Embryonic facial prominence (tissue), 1 donor: ENCODE data around the gene PDE7B.

Experiments
- DNase-seq: peaks from one replicate; pipeline ENCODE4 v3.0.0-alpha.2; 2016; ENCODE audit errors: extremely low spot score

The PDE7B gene

DNA sequence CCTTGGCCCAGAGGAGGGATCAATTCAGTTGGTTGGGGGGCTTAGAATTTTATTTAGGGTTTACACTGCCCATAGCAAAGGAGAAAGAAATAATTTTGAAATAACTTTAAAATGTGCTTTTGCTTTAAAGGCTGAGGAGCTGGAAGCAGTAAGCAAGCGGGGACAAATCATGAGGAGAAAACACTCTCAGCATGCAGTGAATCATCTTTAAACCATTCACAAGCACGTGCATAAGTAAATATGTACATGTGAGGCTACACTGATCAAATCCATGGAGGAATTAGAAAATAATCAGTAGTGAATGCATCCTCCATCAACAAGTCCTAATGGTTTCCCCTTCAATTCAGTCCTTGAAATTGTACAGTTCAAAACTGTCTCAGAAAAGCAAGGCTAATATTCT is 217.6 kb downstream of the PDE7B start:
- no peak for DNase-seq

- DNase-seq = no peak
These were observed 219.3 kb downstream of the PDE7B start for GRCh38 chr6:136070815-136071214.

GRCh38 chr6:136072691-136073090 is 221.2 kb downstream of the PDE7B start:
- no peak for DNase-seq

DNA sequence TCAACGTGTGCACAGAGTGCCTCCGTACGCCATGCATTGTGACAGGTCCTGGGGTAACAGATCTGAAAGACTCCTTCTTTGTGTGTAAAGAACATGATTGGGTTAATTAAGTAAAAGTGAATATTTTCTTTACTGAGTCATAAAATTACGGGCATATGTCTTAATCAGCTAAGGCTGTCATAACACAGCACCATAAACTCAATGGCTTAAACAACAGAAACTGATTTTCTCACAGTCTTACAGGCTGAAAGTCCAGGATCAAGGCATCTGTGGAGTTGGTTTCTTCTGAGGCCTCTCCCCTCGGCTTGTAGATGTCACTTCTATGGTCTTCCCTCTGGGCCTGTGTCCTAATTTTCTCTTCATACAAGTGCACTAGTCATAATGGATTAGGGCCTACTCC is 221.7 kb downstream of the PDE7B start:
- DNase-seq = no peak

- no peak for DNase-seq
These were observed 225.0 kb downstream of the PDE7B start for GRCh38 chr6:136076496-136076895.

GRCh38 chr6:136077834-136078576 is 226.5 kb downstream of the PDE7B start:
- DNase-seq = no peak

DNA sequence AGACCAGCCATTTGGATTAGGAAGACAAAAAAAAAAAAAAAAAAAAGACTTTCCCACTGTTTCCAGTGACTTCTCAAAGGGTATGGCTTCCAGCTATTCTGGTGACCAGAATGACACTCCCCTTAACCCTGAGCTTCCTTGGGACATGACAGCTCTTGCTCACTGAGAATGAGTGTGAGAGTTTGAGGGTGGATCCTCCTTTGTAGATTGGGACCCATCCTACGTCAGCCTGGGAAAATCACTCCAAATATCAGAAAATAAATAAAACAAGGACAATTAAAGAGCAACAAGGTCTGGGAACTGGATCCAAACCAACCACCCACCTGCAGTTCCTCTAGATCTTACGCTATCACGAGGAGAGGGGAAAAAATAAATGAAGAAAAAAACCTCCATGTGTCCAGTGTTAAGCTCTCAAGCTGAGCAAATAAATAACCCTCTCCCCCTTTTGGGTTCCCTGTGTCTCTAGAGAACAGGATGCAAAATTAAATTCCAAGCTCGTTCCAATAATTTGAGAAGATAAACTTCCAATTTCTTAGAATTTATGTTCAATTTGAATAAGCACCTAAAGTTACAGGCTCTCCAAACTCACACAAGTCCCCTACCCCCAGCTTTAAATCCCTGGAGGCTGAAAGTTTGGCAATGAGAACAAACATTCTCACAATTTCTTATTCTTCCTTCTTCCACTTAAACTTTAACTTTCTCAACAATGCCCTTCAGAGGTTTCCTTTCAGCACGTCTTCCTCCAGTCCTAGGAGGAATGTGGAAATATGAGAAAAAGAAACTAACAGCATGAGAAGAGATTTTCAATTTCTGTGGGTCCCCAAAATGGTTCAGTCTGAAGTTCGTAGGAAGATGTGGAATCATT is 228.4 kb downstream of the PDE7B start:
- no peak for DNase-seq

DNA sequence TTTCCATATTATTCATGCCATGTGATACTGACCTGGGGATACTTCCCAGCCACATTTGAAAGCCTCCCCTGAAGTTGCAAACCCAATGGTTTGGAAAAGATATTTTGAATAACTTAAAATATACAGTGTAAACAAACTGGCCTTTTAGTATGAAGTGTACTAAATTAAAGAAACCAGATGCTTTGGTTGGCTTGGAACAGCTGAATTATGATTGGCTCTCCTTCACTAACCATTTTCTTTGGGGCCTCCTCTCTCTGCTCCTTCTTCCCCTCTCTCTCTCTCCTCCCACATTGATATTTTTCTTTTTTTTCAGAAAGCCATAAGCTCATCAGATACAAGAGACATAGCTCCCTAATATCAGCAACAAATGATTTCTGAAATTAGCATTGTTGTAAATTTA is 232.0 kb downstream of the PDE7B start:
- no peak for DNase-seq

DNA sequence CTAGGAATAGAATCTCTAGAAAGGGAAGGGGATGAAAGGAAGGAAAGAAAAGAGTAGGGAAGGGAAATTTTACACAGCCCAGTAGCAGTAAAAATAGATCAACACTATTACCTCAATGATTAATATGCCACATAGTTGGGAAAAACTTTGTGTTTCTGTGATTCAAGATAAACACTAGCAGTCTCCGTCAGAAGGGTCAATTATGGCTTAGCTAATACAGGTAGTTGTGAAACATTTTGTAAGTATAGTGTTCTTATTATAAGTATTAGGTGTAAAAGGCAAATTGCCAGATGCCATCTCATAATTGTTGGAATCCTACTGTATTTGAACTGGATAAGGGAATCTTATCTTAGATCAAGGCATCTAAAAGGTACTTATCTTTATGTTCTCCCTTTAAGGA is 232.9 kb downstream of the PDE7B start:
- no peak for DNase-seq

DNA sequence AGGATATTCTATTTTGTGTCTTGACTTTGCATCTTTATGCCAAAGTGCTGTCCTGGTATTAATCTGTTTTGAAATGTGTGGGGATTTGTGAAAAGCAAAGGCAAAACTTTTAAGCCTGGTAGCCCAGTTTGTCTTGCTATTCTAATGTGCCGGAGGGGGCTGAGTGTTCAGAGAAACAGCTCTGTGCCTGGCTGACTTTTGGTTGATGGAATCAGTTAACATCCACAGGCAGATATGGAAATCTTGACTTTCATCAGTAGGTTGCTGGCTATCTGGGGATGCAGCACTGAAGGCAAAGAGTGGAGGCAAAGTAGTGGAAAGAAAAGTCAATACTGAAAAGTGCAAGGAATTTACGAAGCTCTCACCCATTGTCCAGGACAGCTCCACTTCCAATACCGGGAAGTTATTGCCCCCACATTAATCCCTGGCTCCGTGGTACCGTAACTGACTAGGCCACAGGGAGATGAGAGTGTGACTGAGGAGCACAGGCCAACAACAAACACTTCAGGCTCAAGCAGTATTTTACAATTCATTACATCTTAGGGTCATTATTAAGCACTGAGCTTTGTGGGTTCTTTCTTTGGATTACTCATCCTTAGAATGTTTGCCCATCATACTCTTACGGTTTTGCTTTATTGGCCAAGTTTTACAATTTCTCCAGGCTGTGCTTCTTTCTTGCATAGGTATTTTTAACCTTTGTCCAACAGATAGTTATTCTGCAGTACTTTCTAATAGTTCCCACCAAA is 234.0 kb downstream of the PDE7B start:
- DNase-seq = no peak

GRCh38 chr6:136086686-136087085 is 235.2 kb downstream of the PDE7B start:
- DNase-seq = no peak

- no peak for DNase-seq
These were observed 236.5 kb downstream of the PDE7B start for GRCh38 chr6:136087986-136088385.

DNA sequence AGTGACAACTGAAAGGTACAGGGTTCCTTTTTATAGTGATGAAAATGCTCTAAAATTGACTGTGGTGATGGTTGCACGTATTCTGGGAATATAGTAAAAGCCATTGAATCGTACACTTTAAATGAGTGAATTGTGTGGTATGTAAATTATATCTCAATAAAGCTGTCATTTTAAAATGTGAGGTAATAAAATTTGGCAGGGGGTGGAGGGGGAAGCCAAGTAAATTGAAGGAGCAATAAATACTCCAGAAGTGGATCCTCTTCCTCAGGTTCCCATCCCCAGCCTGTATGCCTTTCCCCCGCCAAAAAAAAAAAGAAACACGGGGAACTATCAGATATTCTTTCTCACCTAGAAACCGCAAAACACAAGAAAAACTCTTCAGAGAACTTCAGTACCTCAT is 237.2 kb downstream of the PDE7B start:
- no peak for DNase-seq

DNA sequence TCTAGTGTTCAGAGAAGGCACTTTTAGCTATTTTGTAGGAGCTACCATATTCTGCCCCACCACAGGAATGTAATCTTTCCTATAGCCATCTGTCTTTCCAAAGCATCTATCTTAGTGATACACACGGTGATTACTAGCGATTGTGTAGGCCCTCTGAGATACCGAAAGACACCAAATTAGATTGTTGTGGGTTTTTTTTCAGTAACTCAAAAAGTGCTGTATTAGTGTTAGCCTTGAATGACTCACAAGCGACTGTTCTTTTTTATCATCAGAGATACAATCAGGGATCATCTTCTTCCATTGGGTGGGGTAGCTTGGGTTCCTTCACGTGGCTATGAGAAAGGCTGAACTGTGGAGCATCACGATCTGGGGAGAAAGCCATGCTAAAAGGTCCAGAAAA is 238.4 kb downstream of the PDE7B start:
- DNase-seq = no peak

DNA sequence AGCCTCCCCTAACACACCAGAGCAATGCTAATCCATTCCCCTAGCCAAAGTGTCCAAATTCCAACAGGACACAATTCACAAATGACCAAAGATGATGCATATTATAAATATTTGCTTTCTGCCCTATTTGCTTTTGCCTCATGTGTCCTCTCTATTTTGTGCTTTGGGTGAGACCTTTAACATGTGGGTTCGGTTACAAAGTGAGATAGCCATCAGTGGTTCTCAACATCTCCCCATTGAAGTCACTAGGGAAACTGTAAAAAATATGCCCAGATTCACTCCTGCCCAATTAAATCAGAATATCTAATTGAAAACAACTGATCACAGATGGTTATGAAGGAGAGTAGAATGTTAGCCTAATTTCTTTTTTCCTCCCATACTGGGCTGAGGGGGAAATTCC is 239.4 kb downstream of the PDE7B start:
- no peak for DNase-seq

DNA sequence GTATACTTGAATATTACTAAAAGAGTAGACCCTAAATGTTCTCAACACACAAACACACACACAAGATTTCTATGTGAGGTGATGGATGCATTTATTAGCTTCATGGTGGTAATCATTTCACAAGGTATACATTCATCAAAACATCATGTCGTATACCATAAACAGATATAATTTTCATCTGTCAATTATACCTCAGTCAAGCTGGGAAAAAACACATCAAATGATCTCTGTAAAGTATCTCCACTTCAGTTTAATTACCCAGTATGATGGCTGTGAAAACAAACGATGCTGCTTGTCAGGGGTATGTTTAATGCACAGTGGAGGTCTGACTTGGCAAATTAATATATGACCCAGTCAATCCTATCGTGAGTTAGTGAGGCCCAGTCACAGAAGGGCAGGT is 241.4 kb downstream of the PDE7B start:
- no peak for DNase-seq

DNA sequence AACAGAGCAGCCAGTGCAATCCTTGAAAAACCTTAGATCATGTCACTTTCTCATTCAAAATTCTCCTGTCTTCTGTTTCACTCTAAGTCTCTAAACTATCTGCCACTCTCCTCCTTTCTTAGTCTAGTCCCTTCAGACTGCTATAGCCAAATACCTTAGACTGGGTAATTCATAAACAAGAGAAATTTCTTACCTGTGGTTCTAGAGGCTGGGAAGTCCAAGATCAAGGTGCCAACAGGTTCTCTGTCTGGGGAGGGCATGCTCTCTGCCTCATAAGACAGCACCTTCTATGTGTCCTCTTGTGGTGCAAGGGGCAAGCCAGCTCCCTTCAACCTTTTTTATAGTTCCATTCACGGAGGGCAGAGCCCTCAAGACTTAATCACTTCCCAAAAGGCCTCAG is 242.3 kb downstream of the PDE7B start:
- DNase-seq = no peak

DNA sequence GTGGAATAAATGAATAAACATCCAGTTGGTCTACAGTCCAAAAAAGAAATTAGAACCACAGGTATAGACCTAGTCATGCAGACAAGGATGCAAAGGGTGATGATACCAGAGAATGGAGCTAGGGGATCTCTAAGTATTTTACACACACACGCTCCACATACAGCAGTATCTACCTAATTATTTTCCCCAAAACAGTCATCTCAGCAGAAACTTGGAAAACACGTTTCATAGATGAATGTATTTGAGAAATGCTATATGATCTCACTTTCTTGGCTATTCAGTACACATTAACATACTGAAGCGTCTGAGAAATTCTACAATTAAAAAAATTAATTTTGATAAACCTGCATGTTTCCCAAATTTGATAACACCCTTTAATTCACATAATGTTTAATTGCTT is 243.3 kb downstream of the PDE7B start:
- no peak for DNase-seq

DNA sequence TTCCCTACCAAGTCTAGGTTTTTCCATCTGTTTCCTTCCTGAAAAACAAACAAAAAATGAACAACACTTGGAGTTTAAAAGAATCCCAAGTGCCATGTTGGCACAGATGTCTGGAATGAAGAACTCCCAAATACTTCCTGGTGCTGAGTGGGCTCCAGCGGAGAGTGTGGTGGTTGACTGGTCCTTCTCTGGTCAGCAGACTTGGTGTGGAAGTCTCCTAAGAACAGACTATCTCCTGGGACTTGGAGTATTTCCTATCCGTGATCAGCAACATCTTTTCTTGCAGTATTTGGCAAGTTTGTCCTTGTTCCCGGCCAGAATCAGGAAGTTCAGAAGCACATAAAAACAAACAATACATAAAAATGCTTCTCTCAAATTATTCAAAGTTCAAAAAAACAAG is 244.5 kb downstream of the PDE7B start:
- no peak for DNase-seq

DNA sequence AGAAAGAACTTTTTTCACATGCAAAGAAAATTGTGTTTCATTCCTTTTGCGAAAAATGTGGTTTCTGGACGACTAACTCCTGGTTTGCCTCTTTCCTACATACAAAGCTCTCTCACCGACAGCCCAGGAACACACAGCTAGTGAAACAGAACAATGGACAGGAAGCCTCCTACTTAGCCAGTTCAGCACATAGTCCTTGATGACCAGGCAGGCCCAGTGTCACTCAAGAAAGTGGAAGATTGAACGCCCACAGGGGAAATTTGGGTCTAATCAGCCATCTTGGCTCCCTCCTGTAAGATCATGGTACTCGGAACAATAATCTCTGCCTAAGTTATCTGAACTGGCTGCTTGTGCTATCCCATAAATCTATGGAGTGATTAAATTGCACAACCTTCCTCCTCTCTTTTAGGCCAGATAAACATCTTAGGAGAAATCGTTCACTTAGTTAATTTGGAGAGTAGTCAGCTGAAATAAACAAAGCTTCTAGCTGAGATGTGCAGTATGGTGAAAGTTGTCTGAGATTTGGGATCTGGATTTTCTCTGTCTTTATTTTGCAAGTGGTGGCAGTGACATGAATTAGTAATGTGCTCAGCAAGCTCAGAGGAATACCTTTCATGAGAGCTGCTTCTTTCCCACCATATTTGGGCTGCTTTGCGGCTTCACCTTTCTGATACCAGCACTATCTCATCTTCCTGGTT is 251.6 kb downstream of the PDE7B start:
- no peak for DNase-seq

DNA sequence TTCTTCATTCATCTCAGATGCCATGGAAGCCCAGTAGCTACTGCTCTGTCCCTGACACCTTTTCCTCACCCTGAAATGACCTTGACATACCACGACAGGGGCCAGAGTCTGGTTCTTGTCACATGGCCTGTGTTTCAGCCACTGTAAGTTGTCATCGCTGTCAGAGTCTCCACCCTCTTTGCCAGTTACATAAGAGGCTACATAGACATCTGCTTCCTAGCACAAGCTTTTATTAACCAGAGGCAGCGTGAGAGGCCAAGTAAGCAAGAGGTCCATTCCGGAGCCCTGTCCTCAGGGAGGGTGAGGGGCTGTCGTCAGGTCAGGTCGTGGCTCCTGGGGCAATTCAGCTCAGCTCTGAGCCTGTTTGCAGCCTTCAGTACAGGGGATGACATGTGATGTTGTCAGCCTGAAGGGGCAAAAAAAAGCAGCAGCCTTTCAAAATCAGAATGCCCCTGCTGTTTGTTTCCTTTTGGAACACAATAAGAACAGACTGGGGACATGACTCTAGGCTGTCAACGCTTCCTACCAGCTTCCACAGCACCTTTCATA is 252.3 kb downstream of the PDE7B start:
- DNase-seq = no peak

GRCh38 chr6:136104556-136104955 is 253.1 kb downstream of the PDE7B start:
- DNase-seq = no peak
